OCI-LY1 (cell line): ENCODE measurements around the gene AUH.

ENCODE experiments used
- H2AFZ ChIP-seq: fragments of 200-600 bp; sonication (generic), shearing (Covaris generic); 2 replicates; pipeline ENCODE4 v1.6.0; 2014; ENCODE audit warnings: antibody characterized with exemption, mild to moderate bottlenecking, low read length
- H3F3A ChIP-seq: fragments of 200-600 bp; sonication (generic), shearing (Covaris generic); 2 replicates; pipeline ENCODE4 v1.6.0; 2014; ENCODE audit warnings: mild to moderate bottlenecking, antibody characterized with exemption, low read length, moderate library complexity; ENCODE audit not compliant: insufficient read depth
- H3K27ac ChIP-seq: fragments of 200-600 bp; sonication (generic); 2 replicates; pipeline ENCODE4 v1.5.1; 2014; ENCODE audit warnings: low read length, mixed run types, mild to moderate bottlenecking, low read depth; ENCODE audit not compliant: poor library complexity, severe bottlenecking
- H3K27me3 ChIP-seq: fragments of 200-600 bp; sonication (generic); 2 replicates; pipeline ENCODE4 v1.6.0; 2014; ENCODE audit warnings: antibody characterized with exemption, mild to moderate bottlenecking, low read length, moderate library complexity; ENCODE audit not compliant: insufficient read depth
- H3K36me3 ChIP-seq: fragments of 200-600 bp; sonication (generic); 2 replicates; pipeline ENCODE4 v1.6.1; 2014; ENCODE audit warnings: mild to moderate bottlenecking, antibody characterized with exemption, low read length, moderate library complexity, mixed read lengths; ENCODE audit not compliant: insufficient read depth
- H3K4me1 ChIP-seq: fragments of 200-600 bp; sonication (generic); 2 replicates; pipeline ENCODE4 v1.5.1; 2014; ENCODE audit warnings: mild to moderate bottlenecking, low read length, moderate library complexity; ENCODE audit not compliant: insufficient read depth, severe bottlenecking
- H3K4me2 ChIP-seq: fragments of 200-600 bp; sonication (generic), shearing (Covaris generic); 2 replicates; pipeline ENCODE4 v1.6.1; 2014; ENCODE audit warnings: low read length
- H3K4me3 ChIP-seq: fragments of 200-600 bp; sonication (generic); 2 replicates; pipeline ENCODE4 v1.5.1; 2014; ENCODE audit warnings: low read length, low read depth, mild to moderate bottlenecking, mixed read lengths; ENCODE audit not compliant: poor library complexity, severe bottlenecking
- H3K79me2 ChIP-seq: fragments of 200-600 bp; shearing (Covaris generic); 2 replicates; pipeline ENCODE4 v1.6.1; 2016; ENCODE audit warnings: mixed run types, low read length, mixed read lengths; ENCODE audit not compliant: insufficient read depth
- H3K9ac ChIP-seq: fragments of 200-600 bp; sonication (generic), shearing (Covaris generic); 2 replicates; pipeline ENCODE4 v1.6.1; 2014; ENCODE audit warnings: mild to moderate bottlenecking, low read length, mixed read lengths
- H3K9me2 ChIP-seq: fragments of 200-600 bp; sonication (generic), shearing (Covaris generic); 2 replicates; pipeline ENCODE4 v1.6.1; 2014; ENCODE audit warnings: low read depth, mild to moderate bottlenecking, low read length, mixed read lengths
- H3K9me3 ChIP-seq: fragments of 200-600 bp; shearing (Covaris generic); 2 replicates; pipeline ENCODE4 v1.6.1; 2014; ENCODE audit warnings: low read length, mixed read lengths
- H4K20me1 ChIP-seq: fragments of 200-600 bp; sonication (generic), shearing (Covaris generic); 2 replicates; pipeline ENCODE4 v1.6.0; 2016; ENCODE audit warnings: mild to moderate bottlenecking, low read length; ENCODE audit not compliant: insufficient read depth
- EZH2 ChIP-seq: fragments of 200-600 bp; sonication (generic), shearing (Covaris generic); IDR thresholded peaks from 2 replicates; pipeline ENCODE4 v1.8.0; 2017; ENCODE audit warnings: borderline replicate concordance, mixed run types, mild to moderate bottlenecking, antibody characterized with exemption, low read length, moderate library complexity, mixed read lengths
- TF ChIP-seq, protein P1 (sequence below): fragments of 200-600 bp; sonication (generic), shearing (Covaris generic); IDR thresholded peaks from 2 replicates; pipeline ENCODE4 v1.5.1; 2017; ENCODE audit warnings: mild to moderate bottlenecking, antibody characterized with exemption, low read length, moderate library complexity, mixed read lengths

Gene AUH

DNA sequence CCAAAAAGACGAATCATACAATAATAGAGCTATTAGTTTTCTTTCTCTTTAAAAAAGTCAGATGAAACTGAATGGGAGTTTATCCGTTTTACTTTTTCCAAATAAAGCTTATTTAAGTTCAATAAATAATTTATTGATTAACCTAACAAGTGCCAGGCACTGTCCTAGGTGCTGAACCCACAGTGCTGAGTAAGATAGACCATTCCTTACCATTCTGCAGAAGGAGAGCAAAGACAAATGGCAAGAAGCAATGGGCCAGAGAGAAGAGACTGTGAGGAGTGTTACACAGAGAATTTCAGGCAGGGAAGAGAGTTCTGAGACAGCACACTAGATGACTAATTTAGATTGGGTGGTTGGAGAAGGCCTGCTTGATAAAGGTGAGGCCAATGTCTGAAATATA is 127.2 kb downstream of the AUH start:
- no peaks in the 10 kb centered on the region for H3K4me1 ChIP-seq
- H3K36me3 ChIP-seq = no peaks in the 10 kb centered on the region
- no peaks in the 10 kb centered on the region for H3K27me3 ChIP-seq
- H4K20me1 ChIP-seq = no peaks in the 10 kb centered on the region
- H3K4me2 ChIP-seq = no peak overlapping the region
- H3K9me2 ChIP-seq = no peaks in the 10 kb centered on the region
- H2AFZ ChIP-seq = no peak overlapping the region
- TF ChIP-seq, protein P1, sequence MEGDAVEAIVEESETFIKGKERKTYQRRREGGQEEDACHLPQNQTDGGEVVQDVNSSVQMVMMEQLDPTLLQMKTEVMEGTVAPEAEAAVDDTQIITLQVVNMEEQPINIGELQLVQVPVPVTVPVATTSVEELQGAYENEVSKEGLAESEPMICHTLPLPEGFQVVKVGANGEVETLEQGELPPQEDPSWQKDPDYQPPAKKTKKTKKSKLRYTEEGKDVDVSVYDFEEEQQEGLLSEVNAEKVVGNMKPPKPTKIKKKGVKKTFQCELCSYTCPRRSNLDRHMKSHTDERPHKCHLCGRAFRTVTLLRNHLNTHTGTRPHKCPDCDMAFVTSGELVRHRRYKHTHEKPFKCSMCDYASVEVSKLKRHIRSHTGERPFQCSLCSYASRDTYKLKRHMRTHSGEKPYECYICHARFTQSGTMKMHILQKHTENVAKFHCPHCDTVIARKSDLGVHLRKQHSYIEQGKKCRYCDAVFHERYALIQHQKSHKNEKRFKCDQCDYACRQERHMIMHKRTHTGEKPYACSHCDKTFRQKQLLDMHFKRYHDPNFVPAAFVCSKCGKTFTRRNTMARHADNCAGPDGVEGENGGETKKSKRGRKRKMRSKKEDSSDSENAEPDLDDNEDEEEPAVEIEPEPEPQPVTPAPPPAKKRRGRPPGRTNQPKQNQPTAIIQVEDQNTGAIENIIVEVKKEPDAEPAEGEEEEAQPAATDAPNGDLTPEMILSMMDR = no peak
- TF ChIP-seq EZH2 = no peak
- no peak overlapping the region for H3K4me3 ChIP-seq
- H3K9me3 ChIP-seq = no peaks in the 10 kb centered on the region
- no peaks in the 10 kb centered on the region for H3K79me2 ChIP-seq
- no peak overlapping the region for H3K27ac ChIP-seq
- no peaks in the 10 kb centered on the region for H3F3A ChIP-seq
- no peak overlapping the region for H3K9ac ChIP-seq

DNA sequence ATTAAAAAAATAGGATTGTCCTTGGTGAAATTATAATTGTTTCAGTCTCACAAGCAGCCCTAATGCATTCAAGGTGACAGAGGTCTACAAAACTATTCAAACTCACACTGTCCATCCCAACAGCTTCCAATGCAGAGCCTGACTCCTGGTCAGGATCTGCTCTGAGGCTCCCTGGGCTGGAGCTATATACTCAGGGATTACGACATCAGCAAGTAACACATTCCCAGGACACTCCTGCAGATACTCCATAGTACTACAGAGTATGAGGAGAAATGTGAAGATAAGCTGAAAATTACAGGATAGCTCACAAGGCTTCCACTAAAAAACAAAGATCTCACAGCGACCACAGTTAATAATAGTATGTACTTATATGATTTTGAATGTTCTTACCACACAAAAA is 130.1 kb downstream of the AUH start:
- no peak overlapping the region for H2AFZ ChIP-seq
- H3K4me1 ChIP-seq = no peaks in the 10 kb centered on the region
- no peaks in the 10 kb centered on the region for H3K79me2 ChIP-seq
- H3K4me3 ChIP-seq = no peak overlapping the region
- TF ChIP-seq EZH2 = no peak
- TF ChIP-seq, protein P1 = no peak
- no peak overlapping the region for H3K4me2 ChIP-seq
- no peaks in the 10 kb centered on the region for H3F3A ChIP-seq
- no peak overlapping the region for H3K27ac ChIP-seq
- H3K9me3 ChIP-seq = no peaks in the 10 kb centered on the region
- H4K20me1 ChIP-seq = no peaks in the 10 kb centered on the region
- H3K36me3 ChIP-seq = no peaks in the 10 kb centered on the region
- no peaks in the 10 kb centered on the region for H3K9me2 ChIP-seq
- H3K27me3 ChIP-seq = no peaks in the 10 kb centered on the region
- H3K9ac ChIP-seq = no peak overlapping the region

DNA sequence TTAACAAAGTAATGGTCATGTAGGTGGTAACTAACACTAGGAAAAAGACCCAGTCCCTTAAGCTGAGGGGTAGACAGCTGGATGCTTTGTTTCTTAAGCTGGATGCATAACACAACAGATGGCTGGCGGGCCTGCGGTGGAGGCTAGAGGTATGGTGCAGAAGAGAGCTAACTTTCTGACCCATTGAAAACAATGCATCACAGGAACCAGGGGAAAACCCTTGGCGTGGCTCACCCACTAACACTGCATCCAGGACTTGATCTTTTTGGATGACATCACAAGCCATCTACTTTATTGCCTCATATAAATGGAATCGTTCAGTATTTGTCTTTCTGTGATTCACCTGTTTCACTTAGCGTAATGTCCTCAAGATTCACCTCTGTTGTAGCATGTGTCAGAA is 138.7 kb downstream of the AUH start:
- Histone ChIP-seq H2AFZ (no peak overlapping the region), H3K36me3 (no peaks in the 10 kb centered on the region), H3K27me3 (no peaks in the 10 kb centered on the region), H3F3A (no peaks in the 10 kb centered on the region), H3K4me1 (no peaks in the 10 kb centered on the region), H3K27ac (no peak overlapping the region), H3K9me3 (no peaks in the 10 kb centered on the region), H3K9ac (no peak overlapping the region), H3K4me3 (no peak overlapping the region), H3K9me2 (no peaks in the 10 kb centered on the region), H3K4me2 (no peak overlapping the region), H3K79me2 (no peaks in the 10 kb centered on the region), H4K20me1 (no peaks in the 10 kb centered on the region)
- TF ChIP-seq, protein P1 = no peak
- no peak for TF ChIP-seq EZH2
